ENCODE data around the gene LARGE2. TPM values are rescaled to one million over a fixed set of nuclear protein-coding genes. Genes with fewer than 3 reads are reported as not detected.

The LARGE2 gene
- total RNA-seq, 1 experiment from 2014 or later: 108 TPM

DNA sequence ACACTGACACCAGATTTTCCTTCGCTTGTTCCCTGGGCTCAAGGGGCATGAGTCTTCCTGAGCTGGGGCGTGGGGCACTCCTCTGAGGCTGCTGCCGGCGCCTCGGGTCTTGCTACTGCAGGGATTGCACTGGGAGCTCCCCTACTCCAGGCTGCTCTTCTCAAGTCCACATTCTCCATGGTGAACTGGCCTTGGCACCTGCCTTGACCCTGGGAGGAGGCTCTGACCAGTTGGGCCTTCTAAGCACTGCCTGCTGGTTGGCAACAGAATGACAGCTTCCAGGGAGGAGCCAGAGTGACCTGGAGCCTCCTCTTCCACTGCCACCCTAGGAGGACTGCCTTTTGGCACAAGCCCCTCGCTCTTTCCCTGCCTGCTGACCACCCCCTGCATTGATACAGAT is 24.9 kb upstream of the LARGE2 start:
- Histone ChIP-seq H3T11ph (ENCODE audit: low read length) (no peak overlapping the region), H3K9me3 (ENCODE audit: control insufficient read depth, low read depth, low read length) (no peaks in the 10 kb centered on the region), H2BK12ac (ENCODE audit: insufficient read length, low read depth, low read length) (no peak overlapping the region), H3K14ac (ENCODE audit: insufficient read depth, low read length) (no peak overlapping the region), H2BK15ac (ENCODE audit: low read depth, low read length) (no peak overlapping the region), H4K5ac (ENCODE audit: insufficient read length, low read depth, low read length) (no peak overlapping the region), H3K4me1 (ENCODE audit: insufficient read depth, low read length) (no peaks in the 10 kb centered on the region; the same call in 1 of the 2 replicates), H3K56ac (ENCODE audit: insufficient read length, low read depth, low read length) (no peak overlapping the region), H4K20me1 (ENCODE audit: control insufficient read depth, insufficient read depth, insufficient read length) (no peaks in the 10 kb centered on the region), H3K27me3 (ENCODE audit: insufficient read depth, low read length) (no peaks in the 10 kb centered on the region; the same call in 1 of the 2 replicates), H4K91ac (ENCODE audit: insufficient read length, low read depth, low read length) (no peak overlapping the region), H3K79me2 (ENCODE audit: insufficient read depth, low read length) (no peaks in the 10 kb centered on the region), H2BK120ac (ENCODE audit: low read depth, low read length, poor library complexity, severe bottlenecking) (no peak overlapping the region), H3K23me2 (ENCODE audit: insufficient read length, low read depth, low read length, poor library complexity, severe bottlenecking) (peaks cover 10% of the 10 kb centered on the region), H2AFZ (ENCODE audit: low read length) (no peak overlapping the region), H3K4ac (ENCODE audit: low read depth, low read length) (no peak overlapping the region), H3K18ac (ENCODE audit: insufficient read length, low read depth, low read length) (no peak overlapping the region), H2BK5ac (ENCODE audit: insufficient read length, low read length) (no peak overlapping the region), H2BK20ac (ENCODE audit: low read depth, low read length, poor library complexity, severe bottlenecking) (no peak overlapping the region), H3K79me1 (ENCODE audit: insufficient read depth, low read depth, low read length, poor library complexity, severe bottlenecking) (no peaks in the 10 kb centered on the region), H3K27ac (ENCODE audit: insufficient read length, low read depth, low read length) (no peak overlapping the region), H4K8ac (replicated peaks; ENCODE audit: insufficient read length, low read depth, low read length) (no peak overlapping the region), H3K9ac (ENCODE audit: extremely low read depth, insufficient read length, low read length) (no peak overlapping the region), H3K4me2 (ENCODE audit: insufficient read depth, insufficient read length, low read length) (no peak overlapping the region), H2AK5ac (ENCODE audit: insufficient read length, low read length) (no peak overlapping the region), H3K23ac (ENCODE audit: insufficient read length, low read depth, low read length) (no peak overlapping the region)
- Mint-ChIP-seq H3K36me3 (ENCODE audit: insufficient read depth in 1 of 3, low read depth in 3 of 3) (peaks cover 0 to 12% (median 4%) of the 10 kb centered on the region in 3 experiments; a peak in 4 of 7 replicates), H3K4me3 (no peak overlapping the region), H3K27ac (no peak overlapping the region), H3K27me3 (ENCODE audit: low read depth) (peaks cover 6% of the 10 kb centered on the region), H3K9me3 (no peaks in the 10 kb centered on the region), H3K4me1 (peaks cover 29 to 46% of the 10 kb centered on the region in 2 experiments)
- DNase-seq: no peak
- no CpG with 5 or more reads among the region's 6 CpGs for WGBS (ENCODE audit: extremely low coverage, insufficient read length, low lambda C conversion rate)
- TF ChIP-seq, protein P1, sequence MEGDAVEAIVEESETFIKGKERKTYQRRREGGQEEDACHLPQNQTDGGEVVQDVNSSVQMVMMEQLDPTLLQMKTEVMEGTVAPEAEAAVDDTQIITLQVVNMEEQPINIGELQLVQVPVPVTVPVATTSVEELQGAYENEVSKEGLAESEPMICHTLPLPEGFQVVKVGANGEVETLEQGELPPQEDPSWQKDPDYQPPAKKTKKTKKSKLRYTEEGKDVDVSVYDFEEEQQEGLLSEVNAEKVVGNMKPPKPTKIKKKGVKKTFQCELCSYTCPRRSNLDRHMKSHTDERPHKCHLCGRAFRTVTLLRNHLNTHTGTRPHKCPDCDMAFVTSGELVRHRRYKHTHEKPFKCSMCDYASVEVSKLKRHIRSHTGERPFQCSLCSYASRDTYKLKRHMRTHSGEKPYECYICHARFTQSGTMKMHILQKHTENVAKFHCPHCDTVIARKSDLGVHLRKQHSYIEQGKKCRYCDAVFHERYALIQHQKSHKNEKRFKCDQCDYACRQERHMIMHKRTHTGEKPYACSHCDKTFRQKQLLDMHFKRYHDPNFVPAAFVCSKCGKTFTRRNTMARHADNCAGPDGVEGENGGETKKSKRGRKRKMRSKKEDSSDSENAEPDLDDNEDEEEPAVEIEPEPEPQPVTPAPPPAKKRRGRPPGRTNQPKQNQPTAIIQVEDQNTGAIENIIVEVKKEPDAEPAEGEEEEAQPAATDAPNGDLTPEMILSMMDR (conservative IDR thresholded peaks at IDR 0.05): no peak
